Measurements from ENCODE around the gene APPL2. TPM values are rescaled to one million over a fixed set of nuclear protein-coding genes. Genes with fewer than 3 reads are reported as not detected.

Gene APPL2
- total RNA-seq, 2 experiments from 2014 or later, result 21.4 to 21.5 TPM

GRCh38 chr12:105227879-105228278 is 8.1 kb downstream of the APPL2 start:
- peak overlapping the region; percentile 43 for H3K27ac Mint-ChIP-seq
- H3K9me3 Mint-ChIP-seq, result no peaks in the 10 kb centered on the region
- H3K36me3 Mint-ChIP-seq, result peaks cover 38% of the 10 kb centered on the region
- no peaks in the 10 kb centered on the region for H3K27me3 Mint-ChIP-seq
- H3K4me1 Mint-ChIP-seq (ENCODE audit: low read depth), result peaks cover 62% of the 10 kb centered on the region
- ChIA-PET POLR2A (no interaction called here), CTCF (interaction anchor here (1.0 kb wide), 1 partner anchor 8 kb away, joined by 3 read pairs; the partner anchor contains the start of gene APPL2)
- no peak overlapping the region for H3K4me3 Mint-ChIP-seq
- peak; percentile 24 for DNase-seq
- intact Hi-C loops (cut with micrococcal nuclease), result loop anchor here (1.0 to 5.0 kb wide), 6 partner anchors 8 to 154 kb away; partner anchors contain the start of genes APPL2 and WASHC4

GRCh38 chr12:105226219-105226618 is 9.8 kb downstream of the APPL2 start:
- no peaks in the 10 kb centered on the region for H3K27me3 Mint-ChIP-seq
- intact Hi-C loops (cut with micrococcal nuclease), result loop anchor here (5.0 kb wide), 3 partner anchors 51 to 156 kb away; no protein-coding TSS in a partner anchor
- ChIA-PET CTCF (interaction anchor here (0.6 to 0.8 kb wide), 2 partner anchors 9 to 1048 kb away, joined by 3 read pairs; no protein-coding TSS in a partner anchor), POLR2A (no interaction called here)
- no peak overlapping the region for H3K27ac Mint-ChIP-seq
- no peaks in the 10 kb centered on the region for H3K9me3 Mint-ChIP-seq
- DNase-seq, result peak; percentile 38
- H3K36me3 Mint-ChIP-seq, result peaks cover 41% of the 10 kb centered on the region
- peaks cover 56% of the 10 kb centered on the region for H3K4me1 Mint-ChIP-seq (ENCODE audit: low read depth)
- no peak overlapping the region for H3K4me3 Mint-ChIP-seq

- peaks cover 39% of the 10 kb centered on the region for H3K36me3 Mint-ChIP-seq
- H3K4me1 Mint-ChIP-seq (ENCODE audit: low read depth), result peaks cover 51% of the 10 kb centered on the region
- no peak for DNase-seq
- ChIA-PET CTCF (interaction anchor here (0.6 to 0.8 kb wide), 2 partner anchors 8 to 90 kb away, joined by 3 read pairs; no protein-coding TSS in a partner anchor), POLR2A (no interaction called here)
- no peak overlapping the region for H3K27ac Mint-ChIP-seq
- no peak overlapping the region for H3K4me3 Mint-ChIP-seq
- H3K9me3 Mint-ChIP-seq, result no peaks in the 10 kb centered on the region
- intact Hi-C loops (cut with micrococcal nuclease), result loop anchor here (5.0 kb wide), 3 partner anchors 52 to 157 kb away; no protein-coding TSS in a partner anchor
- no peaks in the 10 kb centered on the region for H3K27me3 Mint-ChIP-seq
These were observed 10.4 kb downstream of the APPL2 start for GRCh38 chr12:105225505-105226015.

- ChIA-PET CTCF (interaction anchor here (1.1 kb wide), 1 partner anchor 999 kb away, joined by 3 read pairs; no protein-coding TSS in a partner anchor), POLR2A (interaction anchor here (1.5 kb wide), 1 partner anchor 11 kb away, joined by 5 read pairs; the partner anchor contains the start of gene APPL2)
- peaks cover 42% of the 10 kb centered on the region for H3K4me1 Mint-ChIP-seq (ENCODE audit: low read depth)
- no peaks in the 10 kb centered on the region for H3K27me3 Mint-ChIP-seq
- no peak for DNase-seq
- peaks cover 35% of the 10 kb centered on the region for H3K36me3 Mint-ChIP-seq
- intact Hi-C loops (cut with micrococcal nuclease), result no loop called here
- H3K4me3 Mint-ChIP-seq, result no peak overlapping the region
- no peaks in the 10 kb centered on the region for H3K9me3 Mint-ChIP-seq
- no peak overlapping the region for H3K27ac Mint-ChIP-seq
These were observed 11.6 kb downstream of the APPL2 start for GRCh38 chr12:105224399-105224798.

- H3K4me3 Mint-ChIP-seq, result no peak overlapping the region
- peaks cover 37% of the 10 kb centered on the region for H3K4me1 Mint-ChIP-seq (ENCODE audit: low read depth)
- no peaks in the 10 kb centered on the region for H3K9me3 Mint-ChIP-seq
- ChIA-PET CTCF (interaction anchor here (1.1 kb wide), 1 partner anchor 1000 kb away, joined by 3 read pairs; no protein-coding TSS in a partner anchor), POLR2A (interaction anchor here (1.5 kb wide), 1 partner anchor 12 kb away, joined by 5 read pairs; the partner anchor contains the start of gene APPL2)
- H3K27me3 Mint-ChIP-seq, result no peaks in the 10 kb centered on the region
- H3K27ac Mint-ChIP-seq, result no peak overlapping the region
- intact Hi-C loops (cut with micrococcal nuclease), result no loop called here
- H3K36me3 Mint-ChIP-seq, result peaks cover 33% of the 10 kb centered on the region
- no peak for DNase-seq
These were observed 12.1 kb downstream of the APPL2 start for GRCh38 chr12:105223884-105224283.

GRCh38 chr12:105223352-105223845 is 12.6 kb downstream of the APPL2 start:
- DNase-seq, result no peak
- POLR2A ChIA-PET, result no interaction called here
- H3K36me3 Mint-ChIP-seq, result peaks cover 35% of the 10 kb centered on the region
- H3K27ac Mint-ChIP-seq, result no peak overlapping the region
- H3K4me1 Mint-ChIP-seq (ENCODE audit: low read depth), result peaks cover 32% of the 10 kb centered on the region
- no peak overlapping the region for H3K4me3 Mint-ChIP-seq
- CTCF ChIA-PET, result no interaction called here
- H3K9me3 Mint-ChIP-seq, result no peaks in the 10 kb centered on the region
- no peaks in the 10 kb centered on the region for H3K27me3 Mint-ChIP-seq
- intact Hi-C loops (cut with micrococcal nuclease), result no loop called here

- H3K36me3 Mint-ChIP-seq, result peaks cover 35% of the 10 kb centered on the region
- no peaks in the 10 kb centered on the region for H3K27me3 Mint-ChIP-seq
- no peak overlapping the region for H3K27ac Mint-ChIP-seq
- no peaks in the 10 kb centered on the region for H3K9me3 Mint-ChIP-seq
- no peak overlapping the region for H3K4me3 Mint-ChIP-seq
- ChIA-PET CTCF (no interaction called here), POLR2A (no interaction called here)
- DNase-seq, result no peak
- H3K4me1 Mint-ChIP-seq (ENCODE audit: low read depth), result peaks cover 27% of the 10 kb centered on the region
- intact Hi-C loops (cut with micrococcal nuclease), result no loop called here
These were observed 13.1 kb downstream of the APPL2 start for GRCh38 chr12:105222726-105223351.

GRCh38 chr12:105222284-105222655 is 13.7 kb downstream of the APPL2 start:
- no peaks in the 10 kb centered on the region for H3K27me3 Mint-ChIP-seq
- ChIA-PET POLR2A (no interaction called here), CTCF (no interaction called here)
- DNase-seq, result no peak
- H3K36me3 Mint-ChIP-seq, result peaks cover 33% of the 10 kb centered on the region
- no peak overlapping the region for H3K27ac Mint-ChIP-seq
- H3K4me1 Mint-ChIP-seq (ENCODE audit: low read depth), result peaks cover 21% of the 10 kb centered on the region
- intact Hi-C loops (cut with micrococcal nuclease), result no loop called here
- H3K9me3 Mint-ChIP-seq, result no peaks in the 10 kb centered on the region
- H3K4me3 Mint-ChIP-seq, result no peak overlapping the region

- Mint-ChIP-seq H3K9me3 (no peaks in the 10 kb centered on the region), H3K4me3 (no peak overlapping the region), H3K27ac (no peak overlapping the region), H3K36me3 (peaks cover 37% of the 10 kb centered on the region), H3K4me1 (ENCODE audit: low read depth) (peaks cover 20% of the 10 kb centered on the region), H3K27me3 (no peaks in the 10 kb centered on the region)
- ChIA-PET POLR2A (no interaction called here), CTCF (no interaction called here)
- DNase-seq, result no peak
- intact Hi-C loops (cut with micrococcal nuclease), result no loop called here
These were observed 14.2 kb downstream of the APPL2 start for GRCh38 chr12:105221583-105222283.

- Mint-ChIP-seq H3K27ac (no peak overlapping the region), H3K4me1 (ENCODE audit: low read depth) (peaks cover 14% of the 10 kb centered on the region), H3K4me3 (no peak overlapping the region), H3K9me3 (no peaks in the 10 kb centered on the region), H3K27me3 (no peaks in the 10 kb centered on the region), H3K36me3 (peaks cover 36% of the 10 kb centered on the region)
- ChIA-PET POLR2A (no interaction called here), CTCF (no interaction called here)
- DNase-seq, result no peak
- intact Hi-C loops (cut with micrococcal nuclease), result no loop called here
These were observed 15.1 kb downstream of the APPL2 start for GRCh38 chr12:105220929-105221290.

- intact Hi-C loops (cut with micrococcal nuclease), result no loop called here
- peaks cover 11% of the 10 kb centered on the region for H3K4me1 Mint-ChIP-seq (ENCODE audit: low read depth)
- H3K27me3 Mint-ChIP-seq, result no peaks in the 10 kb centered on the region
- peaks cover 36% of the 10 kb centered on the region for H3K36me3 Mint-ChIP-seq
- H3K4me3 Mint-ChIP-seq, result no peak overlapping the region
- DNase-seq, result no peak
- H3K27ac Mint-ChIP-seq, result no peak overlapping the region
- CTCF ChIA-PET, result no interaction called here
- POLR2A ChIA-PET, result no interaction called here
- H3K9me3 Mint-ChIP-seq, result no peaks in the 10 kb centered on the region
These were observed 15.6 kb downstream of the APPL2 start for GRCh38 chr12:105220150-105220928.

All from activated CD4-positive, alpha-beta memory T cell treated with anti-CD3 and anti-CD28 coated beads for 36 hours (primary cell).